Spleen (tissue), 11 donors: ENCODE results near the gene LSAMP. TPM values are rescaled to one million over a fixed set of nuclear protein-coding genes. Genes with fewer than 3 reads are reported as not detected.

Experiments used
- DNase-seq: peaks from one replicate; pipeline ENCODE4 v3.0.0-alpha.2; 2020
- H3K27ac ChIP-seq, 8 donors: fragments of 200-600 bp; sonication (generic) in 7 of 8; 1 replicate in 4 of 8; 2 replicates in 4 of 8; pipeline versions ENCODE4 v1.5.0 to v1.8.0; 2016 to 2021; ENCODE audit warnings: inconsistent platforms in 4 of 8, mild to moderate bottlenecking in 4 of 8, moderate library complexity in 1 of 8
- H3K27me3 ChIP-seq, 7 donors: fragments of 200-600 bp; sonication (generic) in 6 of 7; replicated peaks in 1 of 7; 1 replicate in 4 of 7; 2 replicates in 3 of 7; pipeline versions ENCODE4 v1.5.0 to v1.8.0; 2016 to 2021; ENCODE audit warnings: inconsistent platforms in 3 of 7, mild to moderate bottlenecking in 1 of 7
- H3K36me3 ChIP-seq, 6 donors: fragments of 200-600 bp; sonication (generic) in 5 of 6; 1 replicate in 4 of 6; 2 replicates in 2 of 6; pipeline versions ENCODE4 v1.5.0 to v1.8.0; 2016 to 2021; ENCODE audit warnings: inconsistent platforms in 2 of 6
- H3K4me1 ChIP-seq, 6 donors: fragments of 200-600 bp; sonication (generic) in 5 of 6; 1 replicate in 3 of 6; 2 replicates in 3 of 6; pipeline versions ENCODE4 v1.5.0 to v1.8.0; 2016 to 2021; ENCODE audit warnings: inconsistent platforms in 3 of 6
- H3K4me3 ChIP-seq, 8 donors: fragments of 200-600 bp; sonication (generic) in 7 of 8; 1 replicate in 4 of 8; 2 replicates in 4 of 8; pipeline versions ENCODE4 v1.5.0 to v1.8.0; 2016 to 2021; ENCODE audit warnings: inconsistent platforms in 4 of 8, mild to moderate bottlenecking in 4 of 8, moderate library complexity in 2 of 8
- H3K9me3 ChIP-seq, 8 donors: fragments of 200-600 bp; sonication (generic) in 7 of 8; 1 replicate in 4 of 8; 2 replicates in 4 of 8; pipeline versions ENCODE4 v1.5.0 to v1.8.0; 2016 to 2021; ENCODE audit warnings: inconsistent platforms in 4 of 8
- POLR2A ChIP-seq, 3 donors: fragments of 450-650 bp; IDR thresholded peaks; one replicate each; pipeline ENCODE4 v1.5.1; 2017; ENCODE audit warnings: antibody characterized with exemption in 3 of 3, mild to moderate bottlenecking in 1 of 3
- POLR2AphosphoS5 ChIP-seq, 3 donors: sonication (generic); formaldehyde crosslinking; IDR thresholded peaks; one replicate each; pipeline ENCODE4 v1.5.1; 2017; ENCODE audit warnings: antibody characterized with exemption in 3 of 3
- WGBS, 5 donors: extraction: QIAGEN DNeasy Blood & Tissue Kit in 3 of 5; methylation state at CpG; one replicate each; pipeline versions ENCODE4 v1.1.5 to v1.1.7; 2013 to 2018; 5-methylcytosine and 5-hydroxymethylcytosine counted together
- intact Hi-C: fragments of 100-400 bp; cut with DNase I; formaldehyde crosslinking; loops from one replicate; pipeline ENCODE4 v1.15.0; 2023; ENCODE audit warnings: low total_unique reads
- polyA plus RNA-seq, 3 donors: library from polyadenylated mRNA; stranded (reverse); fragments of 200-250 nt; gene quantifications; one replicate each; pipeline ENCODE4 v1.2.1, GENCODE V29; 2013
- total RNA-seq, 7 donors: library from RNA; depleted of rRNA in 3 of 7; stranded (reverse); fragments of >200 nt in 3 of 7; fragmentation: NEBNext Ultra II Directional in 4 of 7; extraction: Animal tissue kit (Norgen Biotek cat#: 25700) in 4 of 7; gene quantifications; one replicate each; pipeline versions ENCODE4 v1.1.0 to v1.2.1, GENCODE V29; 2016 to 2021
- TF ChIP-seq, protein P1 (sequence below), 11 experiments: fragments of 200-600 bp in 7 of 11; fragments of 450-650 bp in 4 of 11; sonication (generic) in 4 of 11; IDR thresholded peaks in 8 of 11; conservative IDR thresholded peaks in 3 of 11; 1 replicate in 7 of 11; 2 replicates in 4 of 11; pipeline versions ENCODE4 v1.4.0 to v1.8.0; 2016 to 2021; ENCODE audit warnings: antibody characterized with exemption in 11 of 11, inconsistent platforms in 4 of 11, mild to moderate bottlenecking in 1 of 11
- donor health status: healthy with polysubstance abuse.
- donor health status: DM: no; HTN: no; CAD: no; lungs with moderate emphysema.
- donor health status: DM: no; HTN: no; CAD: no.
- donor health status: Bipolar disorder and iron deficiency.
- donor health status: healthy.
- donor health status: DM: no; HTN: no; CAD: no.
- donor health status: DM: yes; HTN: yes; CAD: no.

The LSAMP gene
- total and polyA plus RNA-seq, 10 donors, result 0.45 to 6.8 (median 1.3) TPM

DNA sequence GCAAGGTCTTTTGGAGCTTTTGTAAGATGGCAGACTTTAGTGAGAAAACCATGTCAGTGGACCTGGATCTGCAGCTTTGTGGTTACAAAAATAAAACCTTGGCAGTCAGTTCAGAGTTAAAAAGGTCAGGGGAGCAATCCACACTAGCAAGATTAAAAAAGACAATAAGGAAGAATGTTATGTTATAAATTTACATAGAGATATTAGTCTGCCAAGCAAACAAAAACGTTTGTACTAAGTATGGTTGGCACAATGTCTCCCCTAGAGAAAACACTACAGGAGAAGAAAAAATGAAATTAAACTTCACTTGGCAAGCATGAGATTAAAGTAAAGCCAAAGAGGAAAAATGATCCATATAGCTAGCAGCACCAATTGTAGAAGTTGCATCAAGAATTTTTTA, 205.0 kb downstream of the LSAMP start:
- no peaks in the 10 kb centered on the region for H3K27me3 ChIP-seq
- WGBS, 5 donors, result 0% methylated on average over 1 of the region's 1 CpG
- no peaks in the 10 kb centered on the region for H3K4me1 ChIP-seq
- TF ChIP-seq, protein P1, sequence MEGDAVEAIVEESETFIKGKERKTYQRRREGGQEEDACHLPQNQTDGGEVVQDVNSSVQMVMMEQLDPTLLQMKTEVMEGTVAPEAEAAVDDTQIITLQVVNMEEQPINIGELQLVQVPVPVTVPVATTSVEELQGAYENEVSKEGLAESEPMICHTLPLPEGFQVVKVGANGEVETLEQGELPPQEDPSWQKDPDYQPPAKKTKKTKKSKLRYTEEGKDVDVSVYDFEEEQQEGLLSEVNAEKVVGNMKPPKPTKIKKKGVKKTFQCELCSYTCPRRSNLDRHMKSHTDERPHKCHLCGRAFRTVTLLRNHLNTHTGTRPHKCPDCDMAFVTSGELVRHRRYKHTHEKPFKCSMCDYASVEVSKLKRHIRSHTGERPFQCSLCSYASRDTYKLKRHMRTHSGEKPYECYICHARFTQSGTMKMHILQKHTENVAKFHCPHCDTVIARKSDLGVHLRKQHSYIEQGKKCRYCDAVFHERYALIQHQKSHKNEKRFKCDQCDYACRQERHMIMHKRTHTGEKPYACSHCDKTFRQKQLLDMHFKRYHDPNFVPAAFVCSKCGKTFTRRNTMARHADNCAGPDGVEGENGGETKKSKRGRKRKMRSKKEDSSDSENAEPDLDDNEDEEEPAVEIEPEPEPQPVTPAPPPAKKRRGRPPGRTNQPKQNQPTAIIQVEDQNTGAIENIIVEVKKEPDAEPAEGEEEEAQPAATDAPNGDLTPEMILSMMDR (IDR thresholded peaks at IDR 0.05 in 8 of 11, conservative IDR thresholded peaks at IDR 0.05 in 3 of 11), result no peak
- TF ChIP-seq POLR2AphosphoS5 (IDR thresholded peaks at IDR 0.05) (no peak), POLR2A (IDR thresholded peaks at IDR 0.05) (no peak)
- intact Hi-C loops, result no loop called here
- no peak for DNase-seq
- no peaks in the 10 kb centered on the region for H3K36me3 ChIP-seq
- H3K27ac ChIP-seq, result no peak overlapping the region
- no peaks in the 10 kb centered on the region for H3K9me3 ChIP-seq
- no peak overlapping the region for H3K4me3 ChIP-seq

DNA sequence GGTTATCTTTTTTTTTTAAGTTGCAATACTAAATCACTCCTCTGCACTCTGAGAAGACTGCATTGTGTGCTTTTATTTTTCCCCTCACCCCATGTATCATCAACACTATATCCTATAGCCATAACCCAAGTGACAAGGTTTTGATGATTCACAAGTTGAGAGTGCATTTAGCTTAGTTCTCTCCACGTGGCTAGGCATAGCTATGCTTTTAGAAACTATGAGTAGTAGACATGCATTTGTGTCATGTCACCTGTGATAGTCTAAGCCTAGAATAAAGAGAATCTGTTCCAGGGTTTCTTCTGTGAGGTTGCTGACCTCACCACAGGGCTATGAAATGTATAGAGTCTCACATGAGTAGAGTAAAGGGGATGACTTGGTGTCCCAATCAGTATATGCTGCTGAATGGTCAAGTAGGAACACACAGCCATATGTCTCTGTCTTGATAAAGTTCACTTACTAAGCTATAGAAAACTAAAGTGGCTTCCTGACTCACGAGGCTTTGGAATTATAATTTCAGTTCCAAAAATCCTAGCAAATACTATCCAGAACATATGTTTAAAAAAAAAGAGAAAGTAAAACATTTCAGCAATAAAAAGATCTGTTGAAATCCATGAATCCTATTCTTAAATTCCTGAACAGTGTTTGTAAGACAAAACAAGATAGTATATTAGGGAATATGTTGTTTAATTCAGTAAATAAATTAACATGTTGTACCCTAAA, 206.3 kb downstream of the LSAMP start:
- Histone ChIP-seq H3K4me3 (no peak overlapping the region), H3K9me3 (no peaks in the 10 kb centered on the region), H3K27me3 (no peaks in the 10 kb centered on the region), H3K4me1 (no peaks in the 10 kb centered on the region), H3K27ac (no peak overlapping the region), H3K36me3 (no peaks in the 10 kb centered on the region)
- WGBS, 5 donors, result 15 to 29% (median 18%) methylated on average over 2 of the region's 2 CpGs
- TF ChIP-seq POLR2A (IDR thresholded peaks at IDR 0.05), result no peak
- TF ChIP-seq POLR2AphosphoS5 (IDR thresholded peaks at IDR 0.05), result no peak
- TF ChIP-seq, protein P1 (IDR thresholded peaks at IDR 0.05 in 8 of 11, conservative IDR thresholded peaks at IDR 0.05 in 3 of 11), result no peak
- intact Hi-C loops, result no loop called here
- DNase-seq, result no peak

DNA sequence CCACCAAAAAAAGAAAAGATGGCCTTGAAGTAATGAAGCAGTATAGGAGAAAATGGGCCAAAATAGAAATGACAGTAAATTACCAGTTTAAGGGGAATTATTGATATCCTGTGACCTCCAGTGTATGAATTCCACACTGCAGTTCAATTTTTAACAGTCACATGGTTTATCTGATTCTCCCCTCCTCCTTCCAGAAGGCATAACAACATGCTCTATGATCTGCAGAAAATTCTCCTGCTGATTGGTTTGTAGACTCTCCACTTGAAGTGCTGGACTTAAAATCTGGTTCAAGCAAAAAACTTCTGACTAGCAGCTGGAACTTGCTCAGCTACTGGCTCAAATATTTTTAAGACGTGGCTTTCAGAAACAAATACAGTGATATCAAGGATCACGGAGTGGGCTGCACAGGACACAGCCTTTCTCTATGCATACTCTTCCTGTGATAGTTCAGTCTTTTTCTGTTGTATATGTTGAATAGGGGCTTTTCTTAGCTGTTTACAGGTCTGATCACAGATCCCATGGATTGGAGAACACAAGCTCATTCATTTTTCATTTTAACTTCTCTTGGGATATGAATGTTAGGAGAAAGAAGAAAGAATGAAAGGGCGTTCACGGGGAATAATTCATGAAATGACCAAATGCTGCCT, 211.5 kb downstream of the LSAMP start:
- Histone ChIP-seq H3K27ac (no peak overlapping the region), H3K36me3 (no peaks in the 10 kb centered on the region), H3K4me3 (no peak overlapping the region), H3K9me3 (no peaks in the 10 kb centered on the region), H3K27me3 (no peaks in the 10 kb centered on the region), H3K4me1 (no peaks in the 10 kb centered on the region)
- TF ChIP-seq POLR2A (IDR thresholded peaks at IDR 0.05), result no peak
- TF ChIP-seq, protein P1 (IDR thresholded peaks at IDR 0.05 in 8 of 11, conservative IDR thresholded peaks at IDR 0.05 in 3 of 11), result no peak
- TF ChIP-seq POLR2AphosphoS5 (IDR thresholded peaks at IDR 0.05), result no peak
- intact Hi-C loops, result no loop called here
- WGBS, 5 donors, result 54 to 84% (median 57%) methylated on average over 4 of the region's 4 CpGs
- no peak for DNase-seq

DNA sequence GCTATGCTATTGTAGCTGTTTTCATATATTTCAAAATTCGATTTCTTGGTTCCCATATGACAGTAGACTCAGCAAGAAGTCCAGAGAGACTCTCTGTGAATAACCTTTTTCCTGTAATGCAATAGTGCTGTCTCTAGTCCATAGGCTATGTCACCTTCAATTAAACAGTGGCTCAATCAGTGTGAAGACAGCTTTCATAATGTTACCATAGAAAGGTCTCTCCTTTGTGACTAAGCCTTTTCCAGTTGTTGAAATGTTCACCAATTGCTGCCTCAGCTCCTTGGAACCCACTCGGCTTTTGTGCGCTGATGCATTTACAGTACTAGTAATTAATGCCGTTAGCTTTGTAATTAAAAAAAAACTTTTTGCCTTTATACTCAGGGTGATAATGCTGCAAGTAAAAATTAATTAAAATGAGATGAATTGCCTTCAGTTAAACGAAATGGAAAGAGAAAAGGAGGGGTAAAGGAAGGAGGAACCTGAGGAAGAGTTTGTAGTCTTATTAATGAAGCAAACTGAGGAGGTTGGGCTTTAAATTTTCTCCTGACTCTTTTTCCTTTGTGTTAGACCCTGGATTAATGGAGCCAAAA, 214.8 kb downstream of the LSAMP start:
- Histone ChIP-seq H3K27me3 (no peaks in the 10 kb centered on the region), H3K4me1 (no peaks in the 10 kb centered on the region), H3K9me3 (no peaks in the 10 kb centered on the region), H3K36me3 (no peaks in the 10 kb centered on the region), H3K27ac (no peak overlapping the region), H3K4me3 (no peak overlapping the region)
- TF ChIP-seq POLR2AphosphoS5 (IDR thresholded peaks at IDR 0.05) (no peak), POLR2A (IDR thresholded peaks at IDR 0.05) (no peak)
- TF ChIP-seq, protein P1 (IDR thresholded peaks at IDR 0.05 in 8 of 11, conservative IDR thresholded peaks at IDR 0.05 in 3 of 11), result no peak
- 69 to 76% (median 70%) methylated on average over 5 of the region's 5 CpGs for WGBS, 5 donors
- no peak for DNase-seq
- intact Hi-C loops, result no loop called here
